IMR-90 (cell line): ENCODE measurements around the gene THRAP3. TPM values are rescaled to one million over a fixed set of nuclear protein-coding genes. Genes with fewer than 3 reads are reported as not detected.
A peak's percentile ranks its signal among the peaks of the same experiment; 100 is the strongest.

ENCODE experiments used
- ATAC-seq: fragments of 200-7000 bp; cut with Tn5 transposase; 2 replicates; pipeline ENCODE4 v1.9.1; 2020; ENCODE audit warnings: low read depth, mild to moderate bottlenecking, moderate library complexity
- BruUV-seq: library from RNA; stranded (reverse); fragments of 400-500 nt; replicated peaks from 2 replicates; lab custom pipeline; 2021; lab: Mats Ljungman, UMichigan
- CTCF ChIA-PET: fragments of 300-600 bp; formaldehyde crosslinking; extraction: SDS; loops from one replicate; lab custom pipeline; 2021; ENCODE audit warnings: antibody characterized with exemption; lab: Yijun Ruan, JAX
- POLR2A ChIA-PET: fragments of 300-600 bp; sonication (Branson Sonifier 250); formaldehyde crosslinking; loops from one replicate; lab custom pipeline; 2022; ENCODE audit warnings: antibody characterized with exemption; ENCODE audit not compliant: unreplicated experiment; lab: Charles Lee
- DNase-seq: peaks from one replicate; pipeline ENCODE4 v3.0.0; 2013
- H2AFZ ChIP-seq: replicated peaks from 2 replicates; pipeline ENCODE3; 2013; ENCODE audit warnings: low read length, mild to moderate bottlenecking; ENCODE audit not compliant: poor library complexity
- H2AK5ac ChIP-seq: 2 replicates; pipeline ENCODE4 v1.6.1; 2013; ENCODE audit warnings: low read depth, low read length, inconsistent platforms
- H2AK9ac ChIP-seq: replicated peaks from 2 replicates; pipeline ENCODE3; 2013; ENCODE audit warnings: mild to moderate bottlenecking, low read depth, low read length, moderate library complexity; ENCODE audit not compliant: poor library complexity
- H2BK120ac ChIP-seq: 2 replicates; pipeline ENCODE4 v1.6.1; 2013; ENCODE audit warnings: low read depth, low read length, inconsistent platforms
- H2BK15ac ChIP-seq: 3 replicates; pipeline ENCODE4 v1.6.1; 2013; ENCODE audit warnings: low read depth, low read length, inconsistent platforms
- H2BK20ac ChIP-seq: 2 replicates; pipeline ENCODE4 v1.6.1; 2013; ENCODE audit warnings: low read depth, mild to moderate bottlenecking, inconsistent platforms, low read length, moderate library complexity
- H2BK5ac ChIP-seq: 2 replicates; pipeline ENCODE4 v1.6.1; 2013; ENCODE audit warnings: mild to moderate bottlenecking, low read depth, low read length, inconsistent platforms; ENCODE audit not compliant: poor library complexity, severe bottlenecking
- H3K14ac ChIP-seq: replicated peaks from 2 replicates; pipeline ENCODE4 v1.6.1; 2013; ENCODE audit warnings: low read depth, low read length, inconsistent platforms
- H3K18ac ChIP-seq: 2 replicates; pipeline ENCODE4 v1.6.1; 2013; ENCODE audit warnings: low read depth, low read length, control low read depth
- H3K23ac ChIP-seq: 2 replicates; pipeline ENCODE4 v1.6.1; 2013; ENCODE audit warnings: low read depth, low read length, inconsistent platforms
- H3K27ac ChIP-seq: 2 replicates; pipeline ENCODE4 v1.5.1; 2013; ENCODE audit warnings: mild to moderate bottlenecking, control low read depth, low read length; ENCODE audit not compliant: insufficient read depth
- H3K27me3 ChIP-seq: 2 replicates; pipeline ENCODE4 v1.6.1; 2013; ENCODE audit warnings: low read length; ENCODE audit not compliant: control insufficient read depth, insufficient read depth
- H3K36me3 ChIP-seq: 2 replicates; pipeline ENCODE4 v1.6.1; 2013; ENCODE audit warnings: low read length, mixed read lengths; ENCODE audit not compliant: control insufficient read depth, insufficient read depth
- H3K4ac ChIP-seq: 2 replicates; pipeline ENCODE4 v1.6.1; 2013; ENCODE audit warnings: low read depth, low read length, inconsistent platforms
- H3K4me1 ChIP-seq: 2 replicates; pipeline ENCODE4 v1.6.1; 2013; ENCODE audit warnings: low read length, mixed read lengths; ENCODE audit not compliant: control insufficient read depth, insufficient read depth
- H3K4me2 ChIP-seq: 2 replicates; pipeline ENCODE4 v1.6.1; 2013; ENCODE audit warnings: low read depth, mild to moderate bottlenecking, control low read depth, low read length, moderate library complexity
- H3K4me3 ChIP-seq: 2 replicates; pipeline ENCODE4 v1.5.1; 2013; ENCODE audit warnings: low read depth, mild to moderate bottlenecking, control low read depth, low read length, moderate library complexity; ENCODE audit not compliant: insufficient read depth
- H3K56ac ChIP-seq: 2 replicates; pipeline ENCODE4 v1.6.1; 2013; ENCODE audit warnings: low read length, inconsistent platforms; ENCODE audit not compliant: insufficient read depth; ENCODE audit errors: extremely low read depth
- H3K79me1 ChIP-seq, 2 experiments: 2 replicates each; pipeline ENCODE4 v1.6.1; 2013; ENCODE audit warnings: low read length in 2 of 2, inconsistent platforms in 1 of 2, low read depth in 1 of 2
- H3K9ac ChIP-seq: 2 replicates; pipeline ENCODE4 v1.6.1; 2013; ENCODE audit warnings: low read depth, low read length, control low read depth
- H3K9me1 ChIP-seq: 2 replicates; pipeline ENCODE4 v1.6.1; 2013; ENCODE audit warnings: low read length, inconsistent platforms; ENCODE audit not compliant: insufficient read depth
- H3K9me3 ChIP-seq: 2 replicates; pipeline ENCODE4 v1.6.1; 2013; ENCODE audit warnings: low read length; ENCODE audit not compliant: control insufficient read depth, insufficient read depth
- H4K20me1 ChIP-seq: 2 replicates; pipeline ENCODE4 v1.6.1; 2013; ENCODE audit warnings: low read length, inconsistent platforms; ENCODE audit not compliant: insufficient read depth
- H4K5ac ChIP-seq: 2 replicates; pipeline ENCODE4 v1.6.1; 2013; ENCODE audit warnings: mild to moderate bottlenecking, low read depth, low read length, control low read depth
- H4K8ac ChIP-seq, 2 experiments: 2 replicates each; pipeline ENCODE4 v1.6.1; 2013; ENCODE audit warnings: low read depth in 2 of 2, low read length in 2 of 2, control low read depth in 1 of 2, inconsistent platforms in 1 of 2
- H4K91ac ChIP-seq: 2 replicates; pipeline ENCODE4 v1.6.1; 2013; ENCODE audit warnings: low read depth, low read length, inconsistent platforms; ENCODE audit not compliant: insufficient read depth
- BHLHE40 ChIP-seq: fragments of 150-350 bp; IDR thresholded peaks from 2 replicates; pipeline ENCODE4 v1.6.1; 2016; ENCODE audit warnings: mild to moderate bottlenecking, low read depth, low read length
- CEBPB ChIP-seq: IDR thresholded peaks from 2 replicates; pipeline ENCODE4 v1.6.1; 2012; ENCODE audit warnings: low read depth, low read length, improper control_type of control experiment
- CHD1 ChIP-seq: IDR thresholded peaks from 2 replicates; pipeline ENCODE4 v1.6.1; 2012; ENCODE audit warnings: low read depth, low read length, improper control_type of control experiment
- CTCF ChIP-seq: conservative IDR thresholded peaks from 2 replicates; pipeline ENCODE4 v1.5.1; 2012; ENCODE audit warnings: mild to moderate bottlenecking, low read depth, low read length, improper control_type of control experiment
- FOS ChIP-seq: fragments of 150-350 bp; IDR thresholded peaks from 2 replicates; pipeline ENCODE4 v1.6.1; 2016; ENCODE audit warnings: low read depth, low read length
- POLR2A ChIP-seq: IDR thresholded peaks from 2 replicates; pipeline ENCODE4 v1.6.1; 2012; ENCODE audit warnings: mild to moderate bottlenecking, low read depth, low read length
- RFX5 ChIP-seq: IDR thresholded peaks from 2 replicates; pipeline ENCODE4 v1.8.0; 2012; ENCODE audit warnings: low read depth, mild to moderate bottlenecking, low read length, moderate library complexity
- SMC3 ChIP-seq: fragments of 150-350 bp; IDR thresholded peaks from 2 replicates; pipeline ENCODE4 v1.6.1; 2016; ENCODE audit warnings: low read depth, mild to moderate bottlenecking, antibody characterized with exemption, low read length, moderate library complexity
- USF2 ChIP-seq: fragments of 150-350 bp; IDR thresholded peaks from 2 replicates; pipeline ENCODE4 v1.6.1; 2017; ENCODE audit warnings: mild to moderate bottlenecking, antibody characterized with exemption, low read length, low read depth
- WGBS, 2 experiments: methylation state at CpG; one replicate each; pipeline versions ENCODE4 v1.1.5 to v1.1.7; 2013; ENCODE audit warnings: missing lambda C conversion rate in 2 of 2; ENCODE audit not compliant: insufficient read length in 1 of 2; ENCODE audit errors: extremely low coverage in 2 of 2; 5-methylcytosine and 5-hydroxymethylcytosine counted together
- dilution Hi-C: fragments of 300-500 bp; cut with HindIII; formaldehyde crosslinking; loops from one replicate; pipeline ENCODE4 v1.14.3; 2018; ENCODE audit warnings: low sequenced_read_pairs; ENCODE audit not compliant: unreplicated experiment
- in situ Hi-C: fragments of 300-500 bp; cut with MboI; formaldehyde crosslinking; loops from 3 replicates; pipeline ENCODE4 v1.14.3; 2019; ENCODE audit warnings: low sequenced_read_pairs, inconsistent platforms, mixed read lengths
- intact Hi-C: fragments of 100-400 bp; cut with micrococcal nuclease; formaldehyde crosslinking; loops from 2 replicates; pipeline ENCODE4 v1.10.0; 2022
- polyA plus RNA-seq, 3 experiments: library from polyadenylated mRNA; depleted of rRNA; stranded (reverse); fragments of >200 nt; gene quantifications; 2 replicates each; pipeline ENCODE4 v1.2.3, GENCODE V29; 2012; ENCODE audit warnings: low replicate concordance in 1 of 3
- total RNA-seq: library from RNA; depleted of rRNA; stranded (reverse); fragments of >200 nt; gene quantifications from 2 replicates; pipeline ENCODE4 v1.2.3, GENCODE V29; 2012

Gene THRAP3
- total and polyA plus RNA-seq, 2 of the 4 experiments (the other 2 are of a cell fraction), result 60.6 to 66.5 TPM

GRCh38 chr1:36343651-36344394, 119.6 kb downstream of the THRAP3 start:
- dilution Hi-C loops, result no loop called here
- Histone ChIP-seq H3K27ac (peak overlapping the region; percentile 40; the same call in 1 of the 2 replicates), H3K4me2 (no peak overlapping the region), H3K9ac (no peak overlapping the region), H3K79me1 (peaks cover 9 to 46% of the 10 kb centered on the region in 2 experiments; a peak in 2 of 4 replicates), H4K8ac (peak overlapping the region in 1 of 2 experiments; percentile 60; a peak in 2 of 4 replicates), H4K91ac (no peak overlapping the region), H2BK5ac (peak overlapping the region; percentile 78), H3K27me3 (no peaks in the 10 kb centered on the region), H2AK9ac (peak overlapping the region; percentile 95), H3K9me1 (peaks cover 11% of the 10 kb centered on the region), H2AFZ (peak overlapping the region; percentile 36), H3K18ac (no peak overlapping the region), H2BK120ac (no peak overlapping the region), H2BK15ac (no peak overlapping the region), H3K14ac (no peak overlapping the region; the same call in 1 of the 2 replicates), H3K56ac (no peak overlapping the region), H4K20me1 (no peaks in the 10 kb centered on the region), H3K9me3 (no peaks in the 10 kb centered on the region), H3K4ac (no peak overlapping the region), H3K4me3 (no peak overlapping the region), H3K23ac (no peak overlapping the region), H4K5ac (no peak overlapping the region), H2BK20ac (no peak overlapping the region), H3K36me3 (peaks cover 74% of the 10 kb centered on the region), H2AK5ac (peak overlapping the region; percentile 57), H3K4me1 (peaks cover 12% of the 10 kb centered on the region)
- no peak for DNase-seq
- no TSS peak for BruUV-seq
- in situ Hi-C loops, result no loop called here
- POLR2A ChIA-PET, result no interaction called here
- WGBS, 2 experiments, result 91% methylated on average over 9 of the region's 24 CpGs; no CpG with 5 or more reads in 1 of the 2 experiments
- CTCF ChIA-PET, result interaction anchor here (0.7 kb wide), 1 partner anchor 76 kb away, joined by 5 read pairs; no protein-coding TSS in a partner anchor
- TF ChIP-seq BHLHE40 (no peak), CTCF (no peak), CEBPB (no peak), FOS (no peak), POLR2A (no peak), RFX5 (no peak), USF2 (no peak), SMC3 (no peak), CHD1 (no peak)
- no peak for ATAC-seq
- intact Hi-C loops, result no loop called here
